GM23338 (cell line): Measurements from ENCODE around the gene SORCS2. TPM values are rescaled to one million over a fixed set of nuclear protein-coding genes. Genes with fewer than 3 reads are reported as not detected.

Experiments
- ATAC-seq: fragments of 200-7000 bp; cut with Tn5 transposase; 3 replicates; pipeline ENCODE4 v1.9.1; 2020
- DNase-seq: peaks from one replicate; pipeline ENCODE4 v3.0.0-alpha.2; 2015; ENCODE audit warnings: low spot score
- H2AFZ ChIP-seq: fragments of 200-600 bp; sonication (generic); 2 replicates; pipeline ENCODE4 v1.8.0; 2016; ENCODE audit warnings: antibody characterized with exemption, mild to moderate bottlenecking, moderate library complexity
- H3F3A ChIP-seq: fragments of 200-600 bp; sonication (generic); replicated peaks from 2 replicates; pipeline ENCODE4 v1.8.0; 2017; ENCODE audit warnings: antibody characterized with exemption, mixed run types, low read depth
- H3K27ac ChIP-seq: fragments of 200-600 bp; sonication (generic); 2 replicates; pipeline ENCODE4 v1.6.1; 2016; ENCODE audit warnings: low read depth
- H3K27me3 ChIP-seq: fragments of 200-600 bp; sonication (generic); 2 replicates; pipeline ENCODE4 v1.8.0; 2016; ENCODE audit warnings: mild to moderate bottlenecking, mixed run types, moderate library complexity; ENCODE audit not compliant: insufficient read depth
- H3K36me3 ChIP-seq: fragments of 200-600 bp; sonication (generic); 2 replicates; pipeline ENCODE4 v1.8.0; 2016; ENCODE audit warnings: mild to moderate bottlenecking; ENCODE audit not compliant: insufficient read depth
- H3K4me1 ChIP-seq: fragments of 200-600 bp; sonication (generic); 2 replicates; pipeline ENCODE4 v1.8.0; 2016; ENCODE audit warnings: mild to moderate bottlenecking, moderate library complexity; ENCODE audit not compliant: insufficient read depth
- H3K4me2 ChIP-seq: fragments of 200-600 bp; sonication (generic); 2 replicates; pipeline ENCODE4 v1.7.1; 2017; ENCODE audit warnings: mixed run types
- H3K4me3 ChIP-seq: fragments of 200-600 bp; sonication (generic); 2 replicates; pipeline ENCODE4 v1.6.1; 2016; ENCODE audit warnings: mixed run types
- H3K79me2 ChIP-seq: fragments of 200-600 bp; sonication (generic); replicated peaks from 2 replicates; pipeline ENCODE4 v1.8.0; 2017; ENCODE audit warnings: mild to moderate bottlenecking; ENCODE audit not compliant: insufficient read depth
- H3K9me2 ChIP-seq: fragments of 200-600 bp; sonication (generic); 2 replicates; pipeline ENCODE4 v1.8.0; 2017; ENCODE audit not compliant: insufficient read depth
- H4K20me1 ChIP-seq: fragments of 200-600 bp; sonication (generic); replicated peaks from 2 replicates; pipeline ENCODE4 v1.8.0; 2017; ENCODE audit warnings: mild to moderate bottlenecking; ENCODE audit not compliant: insufficient read depth
- H3K27ac Mint-ChIP-seq: 2 replicates; pipeline ENCODE4 v1.8.0; 2020; ENCODE audit warnings: inconsistent platforms, mild to moderate bottlenecking, moderate library complexity, mixed read lengths
- H3K27me3 Mint-ChIP-seq: 3 replicates; pipeline ENCODE4 v1.8.0; 2022; ENCODE audit warnings: low read depth, mild to moderate bottlenecking, moderate library complexity, mixed read lengths, inconsistent platforms; ENCODE audit not compliant: insufficient read depth, poor library complexity
- H3K36me3 Mint-ChIP-seq: 3 replicates; pipeline ENCODE4 v1.8.0; 2021; ENCODE audit warnings: low read depth, mild to moderate bottlenecking, inconsistent platforms, moderate library complexity, mixed read lengths
- H3K4me1 Mint-ChIP-seq: 3 replicates; pipeline ENCODE4 v1.8.0; 2020; ENCODE audit warnings: mild to moderate bottlenecking, inconsistent platforms, mixed read lengths
- H3K4me3 Mint-ChIP-seq: 3 replicates; pipeline ENCODE4 v1.8.0; 2021; ENCODE audit warnings: moderate library complexity, mild to moderate bottlenecking, inconsistent platforms, mixed read lengths
- H3K9me3 Mint-ChIP-seq: 3 replicates; pipeline ENCODE4 v1.8.0; 2020; ENCODE audit warnings: moderate library complexity, mild to moderate bottlenecking, inconsistent platforms, mixed read lengths
- CREB1 ChIP-seq: fragments of 250-450 bp; sonication (Bioruptor Pico); IDR thresholded peaks from 2 replicates; pipeline ENCODE4 v1.5.0; 2020; ENCODE audit warnings: low read depth, mild to moderate bottlenecking, moderate library complexity
- ETS1 ChIP-seq: IDR thresholded peaks from 2 replicates; pipeline ENCODE4 v1.6.1; 2016; ENCODE audit warnings: antibody characterized with exemption
- EZH2 ChIP-seq: fragments of 200-600 bp; sonication (generic); IDR thresholded peaks from one replicate; pipeline ENCODE4 v1.8.0; 2017; ENCODE audit warnings: antibody characterized with exemption, mild to moderate bottlenecking, low read depth; ENCODE audit not compliant: unreplicated experiment
- EZH2phosphoT487 ChIP-seq: fragments of 200-600 bp; sonication (generic); IDR thresholded peaks from one replicate; pipeline ENCODE4 v1.8.1; 2018; ENCODE audit warnings: antibody characterized with exemption; ENCODE audit not compliant: unreplicated experiment
- JUNB ChIP-seq: IDR thresholded peaks from one replicate; pipeline ENCODE4 v1.6.1; 2016; ENCODE audit warnings: antibody characterized with exemption; ENCODE audit not compliant: unreplicated experiment
- NANOG ChIP-seq: IDR thresholded peaks from 2 replicates; pipeline ENCODE4 v1.6.1; 2016; ENCODE audit warnings: antibody characterized with exemption, borderline replicate concordance
- POLR2AphosphoS5 ChIP-seq: IDR thresholded peaks from 2 replicates; pipeline ENCODE4 v1.6.1; 2016; ENCODE audit warnings: antibody characterized with exemption, low read depth
- STAT1 ChIP-seq: IDR thresholded peaks from one replicate; pipeline ENCODE4 v1.6.1; 2016; ENCODE audit warnings: antibody characterized with exemption; ENCODE audit not compliant: unreplicated experiment
- ZNF114 ChIP-seq: fragments of 250-450 bp; sonication (Bioruptor Pico); IDR thresholded peaks from 2 replicates; pipeline ENCODE4 v1.5.0; 2020; ENCODE audit warnings: mild to moderate bottlenecking, moderate library complexity
- ZNF331 ChIP-seq: fragments of 250-450 bp; sonication (Bioruptor Pico); IDR thresholded peaks from 2 replicates; pipeline ENCODE4 v1.5.0; 2020; ENCODE audit warnings: low read depth, mild to moderate bottlenecking, moderate library complexity
- polyA plus RNA-seq: library from polyadenylated mRNA; unstranded; fragments of >200 nt; fragmentation: Nextera tagmentation; extraction: Ambion mirVana; gene quantifications from 2 replicates; pipeline ENCODE4 v1.2.1, GENCODE V29; 2016
- total RNA-seq: library from RNA; depleted of rRNA; stranded (reverse); fragments of >200 nt; shearing (Covaris generic); gene quantifications from 2 replicates; pipeline ENCODE4 v1.2.3, GENCODE V29; 2014
- TF ChIP-seq, protein P1 (sequence below): IDR thresholded peaks from one replicate; pipeline ENCODE4 v1.6.1; 2018; ENCODE audit warnings: antibody characterized with exemption; ENCODE audit not compliant: unreplicated experiment
- TF ChIP-seq, protein P2 (sequence below): fragments of 250-450 bp; sonication (Bioruptor Pico); IDR thresholded peaks from 2 replicates; pipeline ENCODE4 v1.5.0; 2020; ENCODE audit warnings: mild to moderate bottlenecking, moderate library complexity
- TF ChIP-seq, protein P3 (sequence below), 2 experiments: fragments of 200-600 bp in 1 of 2; sonication (generic) in 1 of 2; conservative IDR thresholded peaks; 2 replicates each; pipeline versions ENCODE4 v1.5.1 to v1.6.1; 2016 to 2017; ENCODE audit warnings: antibody characterized with exemption in 2 of 2, low read depth in 2 of 2, mild to moderate bottlenecking in 2 of 2, moderate library complexity in 1 of 2

Gene SORCS2
- total and polyA plus RNA-seq, 2 experiments from 2014 or later = 0.47 to 2.4 TPM

GRCh38 chr4:7511525-7511924, 319.2 kb downstream of the SORCS2 start:
- TF ChIP-seq ZNF114 (CRISPR knock-in tag) (no peak), CREB1 (no peak), ZNF331 (CRISPR knock-in tag) (no peak), STAT1 (no peak), JUNB (no peak), POLR2AphosphoS5 (no peak), NANOG (no peak), EZH2 (no peak), ETS1 (no peak), EZH2phosphoT487 (no peak)
- TF ChIP-seq, protein P1, sequence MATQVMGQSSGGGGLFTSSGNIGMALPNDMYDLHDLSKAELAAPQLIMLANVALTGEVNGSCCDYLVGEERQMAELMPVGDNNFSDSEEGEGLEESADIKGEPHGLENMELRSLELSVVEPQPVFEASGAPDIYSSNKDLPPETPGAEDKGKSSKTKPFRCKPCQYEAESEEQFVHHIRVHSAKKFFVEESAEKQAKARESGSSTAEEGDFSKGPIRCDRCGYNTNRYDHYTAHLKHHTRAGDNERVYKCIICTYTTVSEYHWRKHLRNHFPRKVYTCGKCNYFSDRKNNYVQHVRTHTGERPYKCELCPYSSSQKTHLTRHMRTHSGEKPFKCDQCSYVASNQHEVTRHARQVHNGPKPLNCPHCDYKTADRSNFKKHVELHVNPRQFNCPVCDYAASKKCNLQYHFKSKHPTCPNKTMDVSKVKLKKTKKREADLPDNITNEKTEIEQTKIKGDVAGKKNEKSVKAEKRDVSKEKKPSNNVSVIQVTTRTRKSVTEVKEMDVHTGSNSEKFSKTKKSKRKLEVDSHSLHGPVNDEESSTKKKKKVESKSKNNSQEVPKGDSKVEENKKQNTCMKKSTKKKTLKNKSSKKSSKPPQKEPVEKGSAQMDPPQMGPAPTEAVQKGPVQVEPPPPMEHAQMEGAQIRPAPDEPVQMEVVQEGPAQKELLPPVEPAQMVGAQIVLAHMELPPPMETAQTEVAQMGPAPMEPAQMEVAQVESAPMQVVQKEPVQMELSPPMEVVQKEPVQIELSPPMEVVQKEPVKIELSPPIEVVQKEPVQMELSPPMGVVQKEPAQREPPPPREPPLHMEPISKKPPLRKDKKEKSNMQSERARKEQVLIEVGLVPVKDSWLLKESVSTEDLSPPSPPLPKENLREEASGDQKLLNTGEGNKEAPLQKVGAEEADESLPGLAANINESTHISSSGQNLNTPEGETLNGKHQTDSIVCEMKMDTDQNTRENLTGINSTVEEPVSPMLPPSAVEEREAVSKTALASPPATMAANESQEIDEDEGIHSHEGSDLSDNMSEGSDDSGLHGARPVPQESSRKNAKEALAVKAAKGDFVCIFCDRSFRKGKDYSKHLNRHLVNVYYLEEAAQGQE = no peak
- TF ChIP-seq, protein P2, sequence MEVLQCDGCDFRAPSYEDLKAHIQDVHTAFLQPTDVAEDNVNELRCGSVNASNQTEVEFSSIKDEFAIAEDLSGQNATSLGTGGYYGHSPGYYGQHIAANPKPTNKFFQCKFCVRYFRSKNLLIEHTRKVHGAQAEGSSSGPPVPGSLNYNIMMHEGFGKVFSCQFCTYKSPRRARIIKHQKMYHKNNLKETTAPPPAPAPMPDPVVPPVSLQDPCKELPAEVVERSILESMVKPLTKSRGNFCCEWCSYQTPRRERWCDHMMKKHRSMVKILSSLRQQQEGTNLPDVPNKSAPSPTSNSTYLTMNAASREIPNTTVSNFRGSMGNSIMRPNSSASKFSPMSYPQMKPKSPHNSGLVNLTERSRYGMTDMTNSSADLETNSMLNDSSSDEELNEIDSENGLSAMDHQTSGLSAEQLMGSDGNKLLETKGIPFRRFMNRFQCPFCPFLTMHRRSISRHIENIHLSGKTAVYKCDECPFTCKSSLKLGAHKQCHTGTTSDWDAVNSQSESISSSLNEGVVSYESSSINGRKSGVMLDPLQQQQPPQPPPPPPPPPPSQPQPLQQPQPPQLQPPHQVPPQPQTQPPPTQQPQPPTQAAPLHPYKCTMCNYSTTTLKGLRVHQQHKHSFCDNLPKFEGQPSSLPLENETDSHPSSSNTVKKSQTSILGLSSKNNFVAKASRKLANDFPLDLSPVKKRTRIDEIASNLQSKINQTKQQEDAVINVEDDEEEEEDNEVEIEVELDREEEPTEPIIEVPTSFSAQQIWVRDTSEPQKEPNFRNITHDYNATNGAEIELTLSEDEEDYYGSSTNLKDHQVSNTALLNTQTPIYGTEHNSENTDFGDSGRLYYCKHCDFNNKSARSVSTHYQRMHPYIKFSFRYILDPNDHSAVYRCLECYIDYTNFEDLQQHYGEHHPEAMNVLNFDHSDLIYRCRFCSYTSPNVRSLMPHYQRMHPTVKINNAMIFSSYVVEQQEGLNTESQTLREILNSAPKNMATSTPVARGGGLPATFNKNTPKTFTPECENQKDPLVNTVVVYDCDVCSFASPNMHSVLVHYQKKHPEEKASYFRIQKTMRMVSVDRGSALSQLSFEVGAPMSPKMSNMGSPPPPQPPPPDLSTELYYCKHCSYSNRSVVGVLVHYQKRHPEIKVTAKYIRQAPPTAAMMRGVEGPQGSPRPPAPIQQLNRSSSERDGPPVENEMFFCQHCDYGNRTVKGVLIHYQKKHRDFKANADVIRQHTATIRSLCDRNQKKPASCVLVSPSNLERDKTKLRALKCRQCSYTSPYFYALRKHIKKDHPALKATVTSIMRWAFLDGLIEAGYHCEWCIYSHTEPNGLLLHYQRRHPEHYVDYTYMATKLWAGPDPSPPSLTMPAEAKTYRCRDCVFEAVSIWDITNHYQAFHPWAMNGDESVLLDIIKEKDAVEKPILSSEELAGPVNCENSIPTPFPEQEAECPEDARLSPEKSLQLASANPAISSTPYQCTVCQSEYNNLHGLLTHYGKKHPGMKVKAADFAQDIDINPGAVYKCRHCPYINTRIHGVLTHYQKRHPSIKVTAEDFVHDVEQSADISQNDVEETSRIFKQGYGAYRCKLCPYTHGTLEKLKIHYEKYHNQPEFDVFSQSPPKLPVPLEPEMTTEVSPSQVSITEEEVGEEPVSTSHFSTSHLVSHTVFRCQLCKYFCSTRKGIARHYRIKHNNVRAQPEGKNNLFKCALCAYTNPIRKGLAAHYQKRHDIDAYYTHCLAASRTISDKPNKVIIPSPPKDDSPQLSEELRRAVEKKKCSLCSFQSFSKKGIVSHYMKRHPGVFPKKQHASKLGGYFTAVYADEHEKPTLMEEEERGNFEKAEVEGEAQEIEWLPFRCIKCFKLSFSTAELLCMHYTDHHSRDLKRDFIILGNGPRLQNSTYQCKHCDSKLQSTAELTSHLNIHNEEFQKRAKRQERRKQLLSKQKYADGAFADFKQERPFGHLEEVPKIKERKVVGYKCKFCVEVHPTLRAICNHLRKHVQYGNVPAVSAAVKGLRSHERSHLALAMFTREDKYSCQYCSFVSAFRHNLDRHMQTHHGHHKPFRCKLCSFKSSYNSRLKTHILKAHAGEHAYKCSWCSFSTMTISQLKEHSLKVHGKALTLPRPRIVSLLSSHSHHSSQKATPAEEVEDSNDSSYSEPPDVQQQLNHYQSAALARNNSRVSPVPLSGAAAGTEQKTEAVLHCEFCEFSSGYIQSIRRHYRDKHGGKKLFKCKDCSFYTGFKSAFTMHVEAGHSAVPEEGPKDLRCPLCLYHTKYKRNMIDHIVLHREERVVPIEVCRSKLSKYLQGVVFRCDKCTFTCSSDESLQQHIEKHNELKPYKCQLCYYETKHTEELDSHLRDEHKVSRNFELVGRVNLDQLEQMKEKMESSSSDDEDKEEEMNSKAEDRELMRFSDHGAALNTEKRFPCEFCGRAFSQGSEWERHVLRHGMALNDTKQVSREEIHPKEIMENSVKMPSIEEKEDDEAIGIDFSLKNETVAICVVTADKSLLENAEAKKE (CRISPR knock-in tag) = no peak
- TF ChIP-seq, protein P3, sequence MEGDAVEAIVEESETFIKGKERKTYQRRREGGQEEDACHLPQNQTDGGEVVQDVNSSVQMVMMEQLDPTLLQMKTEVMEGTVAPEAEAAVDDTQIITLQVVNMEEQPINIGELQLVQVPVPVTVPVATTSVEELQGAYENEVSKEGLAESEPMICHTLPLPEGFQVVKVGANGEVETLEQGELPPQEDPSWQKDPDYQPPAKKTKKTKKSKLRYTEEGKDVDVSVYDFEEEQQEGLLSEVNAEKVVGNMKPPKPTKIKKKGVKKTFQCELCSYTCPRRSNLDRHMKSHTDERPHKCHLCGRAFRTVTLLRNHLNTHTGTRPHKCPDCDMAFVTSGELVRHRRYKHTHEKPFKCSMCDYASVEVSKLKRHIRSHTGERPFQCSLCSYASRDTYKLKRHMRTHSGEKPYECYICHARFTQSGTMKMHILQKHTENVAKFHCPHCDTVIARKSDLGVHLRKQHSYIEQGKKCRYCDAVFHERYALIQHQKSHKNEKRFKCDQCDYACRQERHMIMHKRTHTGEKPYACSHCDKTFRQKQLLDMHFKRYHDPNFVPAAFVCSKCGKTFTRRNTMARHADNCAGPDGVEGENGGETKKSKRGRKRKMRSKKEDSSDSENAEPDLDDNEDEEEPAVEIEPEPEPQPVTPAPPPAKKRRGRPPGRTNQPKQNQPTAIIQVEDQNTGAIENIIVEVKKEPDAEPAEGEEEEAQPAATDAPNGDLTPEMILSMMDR (conservative IDR thresholded peaks at IDR 0.05; ENCODE audit: low read depth in 2 of 2) = no peak
- H4K20me1 ChIP-seq = no peaks in the 10 kb centered on the region
- no peaks in the 10 kb centered on the region for H3K9me2 ChIP-seq
- DNase-seq (no peak), ATAC-seq (no peak)
- Mint-ChIP-seq H3K27ac (no peak overlapping the region), H3K4me3 (no peak overlapping the region), H3K9me3 (no peaks in the 10 kb centered on the region), H3K36me3 (no peaks in the 10 kb centered on the region), H3K27me3 (peaks cover 7% of the 10 kb centered on the region), H3K4me1 (peaks cover 26% of the 10 kb centered on the region)
- H3F3A ChIP-seq = no peaks in the 10 kb centered on the region
- H3K4me1 ChIP-seq = no peaks in the 10 kb centered on the region
- H2AFZ ChIP-seq = no peak overlapping the region
- H3K27me3 ChIP-seq = no peaks in the 10 kb centered on the region
- H3K36me3 ChIP-seq = no peaks in the 10 kb centered on the region
- no peak overlapping the region for H3K27ac ChIP-seq
- H3K4me3 ChIP-seq = no peak overlapping the region
- no peaks in the 10 kb centered on the region for H3K79me2 ChIP-seq
- no peak overlapping the region for H3K4me2 ChIP-seq
